Stimulated activated CD8-positive, alpha-beta memory T cell treated with anti-CD3 and anti-CD28 coated beads, Interleukin-2, amount 100 ng/mL, for 1 hour (primary cell): ENCODE results near the gene ZNF595.
"Not testable (repeated sequence)": the region's sequence is repeated elsewhere in the genome, so short reads cannot be mapped to it uniquely, and the experiment has no call there.

Source experiments
- DNase-seq, 2 donors: peaks; one replicate each; pipeline ENCODE4 v3.0.0-alpha.2; 2020; ENCODE audit warnings: low read depth in 2 of 2

ZNF595 gene

DNA sequence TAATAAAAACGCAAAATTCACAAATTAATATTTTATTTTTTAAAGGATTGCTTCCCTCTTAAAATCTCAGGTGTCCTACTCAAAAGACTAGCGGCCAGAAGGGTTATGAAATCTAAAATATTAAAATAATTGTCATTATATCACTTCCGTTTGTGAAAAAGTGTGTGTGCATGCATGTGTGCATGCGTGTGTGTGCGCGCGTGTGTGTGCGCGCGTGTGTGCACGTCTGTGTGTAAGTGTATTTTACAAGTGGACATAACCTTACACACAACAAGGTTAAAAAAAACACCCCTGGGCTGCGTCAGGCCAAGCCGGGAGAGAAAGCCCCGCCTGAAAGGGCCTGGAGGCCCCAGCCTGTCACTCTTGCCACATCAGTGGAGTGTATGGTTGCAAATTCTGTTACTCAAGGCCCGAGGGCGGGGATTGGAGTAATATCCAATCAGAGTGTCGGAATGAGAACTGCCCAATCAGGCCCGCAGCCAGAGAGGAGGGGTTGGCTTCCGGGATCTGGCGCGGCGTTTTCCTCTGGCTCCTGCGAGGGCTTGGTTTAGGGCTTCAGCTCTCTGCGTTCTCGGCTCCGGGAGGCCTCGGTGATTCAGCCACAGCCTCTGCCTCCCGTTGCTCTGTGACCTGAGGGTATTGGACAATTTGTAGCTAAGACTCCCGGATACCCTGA lies at the start of gene ZNF595:
Gene ZNF595, plus strand, starts transcription at position 518 of the 676 bp plus-strand sequence. CDS start 168 bp downstream, outside the sequence.
- peak in 1 of 2 donors; percentile 4 for DNase-seq

DNA sequence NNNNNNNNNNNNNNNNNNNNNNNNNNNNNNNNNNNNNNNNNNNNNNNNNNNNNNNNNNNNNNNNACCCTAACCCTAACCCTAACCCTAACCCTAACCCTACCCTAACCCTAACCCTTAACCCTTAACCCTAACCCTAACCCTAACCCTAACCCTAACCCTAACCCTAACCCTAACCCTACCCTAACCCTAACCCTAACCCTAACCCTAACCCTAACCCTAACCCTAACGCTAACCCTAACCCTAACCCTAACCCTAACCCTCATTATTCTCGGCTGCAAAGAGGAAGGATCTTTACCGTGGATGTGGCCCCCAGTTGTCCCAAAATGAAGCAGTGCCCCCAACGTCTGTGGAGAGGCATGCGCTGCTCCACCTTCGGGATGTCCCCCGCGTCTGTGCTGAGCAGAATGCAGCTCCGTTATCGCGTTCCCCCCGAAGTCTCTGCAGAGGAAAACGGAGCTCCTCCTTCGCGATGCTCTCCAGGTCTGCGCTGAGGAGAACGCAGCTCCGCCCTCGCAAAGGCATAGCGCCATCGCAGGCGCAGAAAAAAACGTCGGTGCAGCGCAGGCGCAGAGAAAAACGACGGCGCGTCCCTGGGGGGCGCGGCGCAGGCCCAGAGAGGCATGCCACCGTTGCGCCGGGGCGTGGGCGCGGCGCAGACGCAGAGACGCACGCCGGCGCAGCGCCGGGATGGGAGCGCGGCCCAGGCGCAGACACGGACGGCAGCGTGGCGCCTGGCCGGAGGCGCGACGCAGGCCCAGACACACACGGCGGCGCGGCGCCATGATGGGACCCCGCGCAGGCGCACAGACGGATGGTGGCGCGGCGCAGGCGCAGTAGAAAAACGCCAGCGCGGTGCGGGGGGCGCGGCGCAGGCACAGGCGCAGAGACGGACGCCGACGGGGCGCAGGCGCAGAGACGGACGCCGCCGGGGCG lies 42.9 kb upstream of the ZNF595 start:
- not testable (repeated sequence) for DNase-seq

GRCh38 chr4:11095-11815 lies 41.9 kb upstream of the ZNF595 start:
- not testable (repeated sequence) for DNase-seq

GRCh38 chr4:11816-12417 lies 41.2 kb upstream of the ZNF595 start:
- not testable (repeated sequence) for DNase-seq

DNA sequence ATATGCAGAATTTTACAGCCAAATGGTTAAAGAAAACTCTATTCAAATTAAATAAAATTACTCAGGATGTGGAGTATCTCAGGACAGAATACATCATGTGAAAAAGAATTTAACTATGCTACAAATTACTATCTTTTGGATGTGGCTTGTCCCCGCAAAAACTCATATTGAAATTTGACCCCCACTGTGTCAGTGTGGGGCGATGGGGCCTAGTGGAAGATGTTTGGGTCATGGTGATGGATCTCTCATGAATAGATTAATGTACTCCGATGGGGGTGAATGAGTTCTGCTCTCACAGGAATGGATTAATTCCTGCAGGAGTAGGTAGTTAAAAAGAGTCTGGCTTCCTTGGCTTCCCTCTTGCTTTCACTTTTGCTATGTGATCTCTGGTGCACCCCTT lies 35.0 kb upstream of the ZNF595 start:
- DNase-seq: not testable (repeated sequence)

DNA sequence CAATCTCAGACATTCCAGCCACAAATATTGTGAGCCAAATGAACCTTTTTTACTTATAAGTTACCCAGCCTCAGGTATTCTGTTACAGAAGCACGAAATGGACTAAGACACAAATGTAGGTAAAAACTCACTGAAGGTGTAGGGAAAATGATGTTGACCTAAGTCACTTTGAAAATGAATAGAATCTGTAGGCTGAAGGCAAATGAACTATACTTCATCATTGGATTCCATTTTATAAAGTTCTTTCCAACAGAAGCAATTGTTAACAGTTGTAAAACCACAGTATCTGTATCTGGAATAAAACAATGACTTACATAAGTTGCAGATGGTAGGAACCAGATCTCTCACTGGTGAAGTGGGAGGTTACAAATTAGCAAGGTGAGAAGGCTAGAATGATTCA lies 34.5 kb upstream of the ZNF595 start:
- not testable (repeated sequence) for DNase-seq

DNA sequence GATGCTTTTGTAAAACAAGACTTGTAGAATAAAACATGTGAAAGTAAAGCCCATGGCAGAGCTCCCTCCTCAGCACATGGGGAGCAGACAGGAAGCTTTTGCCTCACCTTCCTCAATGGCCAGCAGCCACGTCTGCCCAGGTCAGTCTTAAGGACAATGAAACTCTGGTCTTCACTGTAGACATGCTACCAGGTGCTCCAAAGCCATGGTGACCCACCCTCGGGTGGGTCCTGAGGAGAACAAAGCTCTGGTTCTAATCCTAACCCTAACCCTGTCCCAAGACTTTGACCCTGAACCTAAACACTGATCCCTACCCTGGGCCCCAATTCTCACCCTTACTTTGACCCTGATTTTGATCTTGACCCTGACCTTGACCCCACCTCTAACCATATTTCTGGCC lies 30.2 kb upstream of the ZNF595 start:
- not testable (repeated sequence) for DNase-seq

GRCh38 chr4:24359-24758 lies 28.8 kb upstream of the ZNF595 start:
- DNase-seq: not testable (repeated sequence)

DNA sequence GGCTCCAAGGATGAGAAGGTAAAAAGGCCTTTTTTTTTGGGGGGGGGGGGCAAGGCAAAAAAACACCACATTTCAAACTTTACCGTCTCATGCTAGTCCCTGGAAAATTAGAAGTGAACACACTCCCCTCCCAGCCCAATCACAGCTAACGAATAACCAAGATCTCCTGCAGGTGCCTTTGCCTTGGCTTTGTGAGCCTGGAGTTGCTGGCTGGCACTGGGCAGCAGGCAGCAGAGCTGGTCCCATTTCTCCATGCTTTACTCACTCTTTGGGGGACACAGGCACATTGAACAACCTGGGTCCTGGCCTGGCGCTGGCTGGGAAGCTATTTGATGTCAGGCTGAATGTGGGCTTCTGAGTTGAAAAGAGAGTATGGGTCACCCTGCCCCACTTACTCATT lies 25.6 kb upstream of the ZNF595 start:
- not testable (repeated sequence) for DNase-seq

DNA sequence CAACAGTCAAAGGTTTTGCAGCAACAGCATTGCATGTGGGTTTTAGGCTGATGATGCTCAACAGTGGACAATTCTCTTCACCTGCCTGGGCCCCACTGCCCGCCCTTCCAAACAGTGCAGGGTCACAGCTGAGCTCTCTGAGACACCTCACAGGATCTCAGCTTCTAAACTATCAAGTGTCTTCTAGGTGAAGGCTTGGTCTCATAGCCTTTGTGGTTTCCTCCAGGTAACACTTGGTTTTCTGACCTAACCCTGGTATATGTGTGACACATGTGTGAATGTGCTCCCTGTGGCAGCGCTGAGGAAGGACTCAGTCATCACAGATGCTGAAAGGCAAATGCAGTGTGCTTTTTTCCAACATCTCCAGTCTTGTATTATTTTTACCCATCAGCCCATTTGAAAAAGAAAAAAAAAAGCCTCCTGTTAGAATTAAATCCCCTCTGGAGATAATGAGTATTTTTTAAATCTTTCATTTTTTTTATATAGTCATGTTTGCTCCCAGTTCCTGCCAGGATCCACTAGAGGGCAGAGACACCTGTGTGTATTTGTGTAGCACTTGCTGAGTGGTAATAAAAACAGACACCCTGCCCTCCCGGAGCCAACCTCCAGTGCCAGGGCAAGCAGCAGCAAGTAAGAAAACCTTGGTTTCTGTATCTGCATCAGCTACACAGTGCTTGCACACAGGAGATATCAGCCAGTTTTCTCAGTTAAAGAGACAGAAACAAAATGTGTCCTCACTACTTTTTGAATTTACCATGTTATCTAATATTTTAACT lies 24.2 kb upstream of the ZNF595 start:
- DNase-seq: not testable (repeated sequence)

DNA sequence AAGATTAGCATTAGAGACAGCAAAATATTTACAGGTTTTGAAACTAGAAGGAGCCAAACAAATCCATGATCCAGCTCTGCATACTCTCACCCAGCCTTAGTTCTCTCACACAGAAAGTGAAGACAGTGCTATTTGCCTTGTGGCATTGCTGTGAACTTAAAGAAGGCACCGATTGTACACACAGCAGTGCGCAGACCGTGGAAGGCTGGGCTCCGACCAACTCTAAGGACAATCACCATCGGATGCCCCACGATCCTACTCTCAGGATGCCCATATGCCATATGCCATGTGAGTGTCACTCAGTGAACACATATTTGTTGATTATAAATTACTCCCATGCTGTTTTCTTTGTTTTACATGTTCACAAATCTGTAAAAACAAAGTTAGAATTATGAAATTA lies 19.8 kb upstream of the ZNF595 start:
- not testable (repeated sequence) for DNase-seq

DNA sequence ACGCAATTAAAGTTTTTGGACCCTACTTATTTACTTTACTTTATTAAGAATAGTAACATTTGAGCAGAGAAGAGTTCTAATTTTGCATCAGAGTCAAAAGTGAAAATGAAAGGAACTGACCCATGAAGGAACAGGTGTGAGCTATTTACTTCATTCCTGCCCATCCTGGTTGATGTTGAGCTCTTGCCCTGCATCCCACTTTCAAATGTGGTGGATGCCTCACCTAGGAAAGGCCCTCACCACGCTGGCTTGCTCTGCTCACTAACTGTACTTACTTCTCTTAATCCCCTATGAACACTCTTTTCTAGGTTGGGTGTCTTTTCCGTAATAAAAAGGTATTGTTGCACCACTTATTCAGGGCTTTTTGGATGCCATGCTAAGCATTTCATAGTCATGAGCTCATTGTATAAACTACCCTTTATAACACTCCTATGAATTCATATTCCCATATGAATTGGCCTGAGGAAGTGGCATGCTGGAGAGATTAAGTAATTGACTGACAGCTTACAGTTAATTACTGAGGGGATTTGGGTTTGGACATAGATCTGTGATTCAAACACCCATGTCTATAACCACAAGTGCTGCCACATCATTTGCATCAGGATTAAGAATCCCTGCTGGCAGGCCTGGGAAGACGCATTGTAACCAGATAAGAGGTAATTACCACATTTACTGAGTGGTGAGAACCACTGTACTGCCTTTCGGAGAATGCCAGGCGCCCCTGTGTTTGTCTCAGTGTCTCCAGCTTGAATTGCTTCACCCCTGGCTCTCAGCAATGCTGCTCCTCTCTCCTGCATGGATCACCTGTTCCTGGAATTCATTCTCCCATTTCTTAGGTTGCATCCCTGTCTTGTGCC lies 16.3 kb upstream of the ZNF595 start:
- not testable (repeated sequence) for DNase-seq

DNA sequence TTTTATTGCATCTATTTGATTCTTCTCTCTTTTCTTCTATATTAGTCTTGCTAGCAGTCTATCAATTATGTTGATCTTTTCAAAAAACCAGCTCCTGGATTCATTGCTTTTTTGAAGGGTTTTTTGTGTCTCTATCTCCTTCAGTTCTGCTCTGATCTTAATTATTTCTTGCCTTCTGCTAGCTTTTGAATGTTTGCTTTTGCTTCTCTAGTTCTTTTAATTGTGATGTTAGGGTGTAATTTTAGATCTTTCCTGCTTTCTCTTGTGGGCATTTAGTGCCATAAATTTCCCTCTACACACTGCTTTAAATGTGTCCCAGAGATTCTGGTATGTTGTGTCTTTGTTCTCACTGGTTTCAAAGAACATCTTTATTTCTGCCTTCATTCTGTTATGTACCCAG lies 14.9 kb upstream of the ZNF595 start:
- not testable (repeated sequence) for DNase-seq

GRCh38 chr4:43375-43774 lies 9.7 kb upstream of the ZNF595 start:
- DNase-seq: not testable (repeated sequence)

DNA sequence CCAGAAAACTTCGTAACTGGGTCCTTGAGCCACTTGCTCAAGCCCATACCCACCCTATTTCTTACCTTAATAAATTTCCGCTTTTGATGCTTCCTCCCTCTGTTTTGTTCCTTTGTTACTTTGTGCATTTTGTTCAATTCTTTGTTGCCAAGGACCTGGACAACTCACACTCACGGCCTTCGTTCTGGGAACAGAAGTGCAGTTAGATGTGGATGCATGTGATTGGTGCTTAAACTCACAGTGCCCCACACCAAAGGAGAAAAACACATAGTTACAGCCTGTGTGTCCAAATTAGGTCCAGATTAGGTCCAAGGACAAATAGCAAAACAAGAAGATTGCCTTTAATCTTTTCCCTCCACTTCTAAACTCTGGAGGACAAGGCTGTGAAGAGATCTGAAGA lies 1.9 kb upstream of the ZNF595 start:
- not testable (repeated sequence) for DNase-seq

- not testable (repeated sequence) for DNase-seq
These were observed 1.4 kb upstream of the ZNF595 start for GRCh38 chr4:51655-52277.

- DNase-seq: not testable (repeated sequence)
These were observed 400 bp downstream of the ZNF595 start for GRCh38 chr4:53521-53920.

GRCh38 chr4:64733-65132 lies 11.6 kb downstream of the ZNF595 start:
- DNase-seq: not testable (repeated sequence)

- DNase-seq: no peak
These were observed 18.7 kb downstream of the ZNF595 start for GRCh38 chr4:71830-72229.
